Breast epithelium (tissue), 4 donors: ENCODE measurements around the gene MAFG. TPM values are rescaled to one million over a fixed set of nuclear protein-coding genes. Genes with fewer than 3 reads are reported as not detected.
A peak's percentile ranks its signal among the peaks of the same experiment; 100 is the strongest.

Source experiments
- DNase-seq, 2 donors: peaks; one replicate each; pipeline ENCODE4 v3.0.0-alpha.2; 2019; ENCODE audit warnings: low spot score in 2 of 2
- H3K27ac ChIP-seq, 2 donors: fragments of 200-600 bp; sonication (generic) in 1 of 2; one replicate each; pipeline ENCODE4 v1.5.1; 2016 to 2019; ENCODE audit warnings: mild to moderate bottlenecking in 1 of 2
- H3K27me3 ChIP-seq, 2 donors: fragments of 200-600 bp; sonication (generic) in 1 of 2; one replicate each; pipeline versions ENCODE4 v1.5.1 to v1.6.0; 2017 to 2019; ENCODE audit warnings: control low read depth in 1 of 2, mild to moderate bottlenecking in 1 of 2
- H3K36me3 ChIP-seq: fragments of 200-600 bp; one replicate; pipeline ENCODE4 v1.5.1; 2019
- H3K4me1 ChIP-seq, 2 donors: fragments of 200-600 bp; sonication (generic); one replicate each; pipeline ENCODE4 v1.5.1; 2016 to 2019; ENCODE audit warnings: control low read depth in 1 of 2
- H3K4me3 ChIP-seq, 3 donors: fragments of 200-600 bp; sonication (generic); 1 replicate in 2 of 3; 2 replicates in 1 of 3; pipeline ENCODE4 v1.5.1; 2016 to 2019; ENCODE audit warnings: mild to moderate bottlenecking in 3 of 3, moderate library complexity in 2 of 3
- H3K9me3 ChIP-seq, 2 donors: fragments of 200-600 bp; sonication (generic) in 1 of 2; one replicate each; pipeline ENCODE4 v1.5.1; 2016 to 2019; ENCODE audit warnings: control low read depth in 1 of 2
- POLR2A ChIP-seq: fragments of 450-650 bp; IDR thresholded peaks from one replicate; pipeline ENCODE4 v1.6.1; 2016; ENCODE audit warnings: antibody characterized with exemption, mild to moderate bottlenecking, moderate library complexity
- POLR2AphosphoS5 ChIP-seq, 3 donors: sonication (generic); formaldehyde crosslinking; IDR thresholded peaks; one replicate each; pipeline ENCODE4 v1.6.1; 2017; ENCODE audit warnings: antibody characterized with exemption in 3 of 3
- intact Hi-C: fragments of 100-400 bp; cut with DNase I; formaldehyde crosslinking; loops from one replicate; pipeline ENCODE4 v1.15.1; 2023; ENCODE audit warnings: low total_unique reads
- total RNA-seq, 3 donors: library from RNA; depleted of rRNA; stranded (reverse); fragments of >200 nt; gene quantifications; one replicate each; pipeline ENCODE4 v1.1.0, GENCODE V29; 2016
- TF ChIP-seq, protein P1 (sequence below), 3 donors: fragments of 450-650 bp; IDR thresholded peaks; one replicate each; pipeline ENCODE4 v1.5.1; 2016 to 2017; ENCODE audit warnings: antibody characterized with exemption in 3 of 3, mild to moderate bottlenecking in 3 of 3, moderate library complexity in 3 of 3

The MAFG gene
- total RNA-seq, 3 donors from 2014 or later, result 12.3 to 15.2 (median 14.1) TPM

DNA sequence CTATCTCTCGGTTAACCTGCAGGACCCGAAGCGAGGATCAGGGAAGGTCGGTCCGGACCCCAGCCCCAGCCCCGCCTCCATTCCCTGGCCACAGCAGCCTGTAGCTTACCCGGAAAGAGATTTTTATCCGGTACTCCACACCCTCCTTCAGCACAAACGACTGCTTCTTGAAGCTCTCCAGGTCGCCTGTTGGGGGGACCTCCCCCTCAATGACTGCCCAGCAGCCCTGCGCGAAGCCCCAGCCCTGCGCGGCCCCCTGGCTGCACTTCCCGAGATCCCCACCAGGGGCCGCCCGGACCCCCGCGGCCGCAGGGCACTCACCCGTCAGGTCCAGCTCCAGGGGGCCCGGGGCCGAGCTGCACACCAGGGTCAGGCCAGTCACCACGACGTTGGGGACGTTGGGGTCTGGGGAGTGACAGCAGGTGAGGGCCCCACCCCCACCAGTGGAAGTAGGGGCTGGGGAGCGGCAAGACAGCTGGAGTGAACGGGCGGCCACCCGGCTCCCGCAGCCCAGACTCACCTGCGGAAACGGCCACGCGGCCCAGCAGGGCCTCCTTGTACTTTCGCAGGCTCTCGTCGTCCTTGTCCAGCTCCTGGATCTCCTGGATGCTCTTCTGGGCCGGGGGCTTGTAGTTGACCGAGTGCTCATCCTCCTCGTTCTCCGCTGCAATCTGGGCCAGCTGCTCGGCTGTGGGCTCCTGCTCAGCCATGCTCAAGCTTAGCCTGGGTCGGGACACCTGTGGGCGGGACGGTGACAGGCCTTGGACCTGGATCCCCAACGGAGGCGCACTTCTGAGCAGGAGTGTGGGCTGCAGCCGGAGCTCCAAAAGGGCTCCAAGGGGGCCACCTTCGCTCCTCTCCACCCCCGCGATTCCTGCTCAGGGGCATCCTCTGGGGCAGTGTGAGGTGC, 58.1 kb downstream of the MAFG start:
- DNase-seq, result no peak
- Histone ChIP-seq H3K36me3 (no peaks in the 10 kb centered on the region), H3K4me1 (peaks cover 0 to 24% of the 10 kb centered on the region in 2 donors), H3K9me3 (no peaks in the 10 kb centered on the region), H3K27me3 (no peaks in the 10 kb centered on the region), H3K27ac (peak overlapping the region; percentile 97), H3K4me3 (peak overlapping the region; percentile 75 to 97 (median 79))
- TF ChIP-seq POLR2A, result no peak
- TF ChIP-seq, protein P1, sequence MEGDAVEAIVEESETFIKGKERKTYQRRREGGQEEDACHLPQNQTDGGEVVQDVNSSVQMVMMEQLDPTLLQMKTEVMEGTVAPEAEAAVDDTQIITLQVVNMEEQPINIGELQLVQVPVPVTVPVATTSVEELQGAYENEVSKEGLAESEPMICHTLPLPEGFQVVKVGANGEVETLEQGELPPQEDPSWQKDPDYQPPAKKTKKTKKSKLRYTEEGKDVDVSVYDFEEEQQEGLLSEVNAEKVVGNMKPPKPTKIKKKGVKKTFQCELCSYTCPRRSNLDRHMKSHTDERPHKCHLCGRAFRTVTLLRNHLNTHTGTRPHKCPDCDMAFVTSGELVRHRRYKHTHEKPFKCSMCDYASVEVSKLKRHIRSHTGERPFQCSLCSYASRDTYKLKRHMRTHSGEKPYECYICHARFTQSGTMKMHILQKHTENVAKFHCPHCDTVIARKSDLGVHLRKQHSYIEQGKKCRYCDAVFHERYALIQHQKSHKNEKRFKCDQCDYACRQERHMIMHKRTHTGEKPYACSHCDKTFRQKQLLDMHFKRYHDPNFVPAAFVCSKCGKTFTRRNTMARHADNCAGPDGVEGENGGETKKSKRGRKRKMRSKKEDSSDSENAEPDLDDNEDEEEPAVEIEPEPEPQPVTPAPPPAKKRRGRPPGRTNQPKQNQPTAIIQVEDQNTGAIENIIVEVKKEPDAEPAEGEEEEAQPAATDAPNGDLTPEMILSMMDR (IDR thresholded peaks at IDR 0.05), result peak; percentile 73 to 93 (median 74)
- intact Hi-C loops, result no loop called here

DNA sequence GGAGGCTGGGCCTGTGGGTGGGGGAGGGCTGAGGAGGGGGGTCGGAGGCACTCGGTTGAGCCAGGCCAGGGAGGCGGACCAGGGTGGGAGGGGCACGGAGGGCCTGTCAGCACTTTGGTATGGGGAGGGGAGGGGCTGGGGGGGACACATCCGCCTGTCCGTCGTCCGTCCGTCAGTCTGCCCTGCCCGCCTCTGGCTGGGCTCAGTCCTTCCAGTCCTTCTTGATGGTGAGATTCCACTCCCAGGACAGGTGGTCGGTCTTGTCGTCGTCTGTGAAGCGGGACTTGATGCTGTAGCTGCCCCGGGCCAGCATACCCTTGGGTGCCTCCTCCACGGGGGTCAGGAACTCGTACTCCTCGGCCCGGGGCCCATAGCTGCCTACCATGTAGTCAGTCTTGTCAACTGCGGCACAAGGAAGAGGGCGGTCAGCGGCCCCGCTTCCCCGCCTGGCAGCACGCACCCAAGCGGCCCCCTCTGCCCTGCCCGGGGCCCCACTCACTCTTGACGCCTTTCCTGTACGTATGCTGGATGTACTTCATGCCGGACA, 58.8 kb downstream of the MAFG start:
- Histone ChIP-seq H3K4me3 (peak overlapping the region in 1 of 3 donors; percentile 79), H3K9me3 (no peaks in the 10 kb centered on the region), H3K27ac (peak overlapping the region; percentile 97), H3K4me1 (peaks cover 0 to 24% of the 10 kb centered on the region in 2 donors), H3K36me3 (no peaks in the 10 kb centered on the region), H3K27me3 (no peaks in the 10 kb centered on the region)
- no peak for DNase-seq
- intact Hi-C loops, result no loop called here
- TF ChIP-seq POLR2A (no peak), POLR2AphosphoS5 (IDR thresholded peaks at IDR 0.05) (no peak)
- TF ChIP-seq, protein P1 (IDR thresholded peaks at IDR 0.05), result no peak

Other genes starting within 250 kb of the MAFG start
- 10 to 100 TPM; 34.9 to 44.2 (median 37.5) TPM for gene ARL16, start 243.9 kb downstream of the MAFG start, total RNA-seq
- 10 to 100 TPM; 61.0 to 75.0 (median 64.6) TPM for gene HGS, start 243.7 kb downstream of the MAFG start, total RNA-seq
- 10 to 100 TPM; 18.4 to 32.3 (median 32.1) TPM for gene MRPL12, start 224.4 kb downstream of the MAFG start, total RNA-seq
- 10 to 100 TPM in 2 of 3 donors, 1 to 10 TPM in 1; 9.8 to 28.0 (median 24.4) TPM for gene SLC25A10, start 215.5 kb downstream of the MAFG start, total RNA-seq
- not detected for gene GCGR, start 123.6 kb downstream of the MAFG start, total RNA-seq
- gene MCRIP1, start 94.4 kb downstream of the MAFG start, total RNA-seq, result 10 to 100 TPM; 51.2 to 81.0 (median 67.5) TPM
- gene PPP1R27, start 92.7 kb downstream of the MAFG start, total RNA-seq, result not detected
- gene P4HB, start 67.2 kb downstream of the MAFG start, total RNA-seq, result 100 to 1,000 TPM; 374 to 475 (median 466) TPM
- 100 to 1,000 TPM in 2 of 3 donors, 10 to 100 TPM in 1; 67.0 to 135 (median 124) TPM for gene ARHGDIA, start 56.4 kb downstream of the MAFG start, total RNA-seq
- 10 to 100 TPM; 37.4 to 69.5 (median 50.9) TPM for gene ALYREF, start 36.1 kb downstream of the MAFG start, total RNA-seq
- gene ANAPC11, start 36.0 kb downstream of the MAFG start, total RNA-seq, result 100 to 1,000 TPM in 2 of 3 donors, 10 to 100 TPM in 1; 99.7 to 127 (median 117) TPM
- gene NPB, start 25.5 kb downstream of the MAFG start, total RNA-seq, result 1 to 10 TPM in 1 of 3 donors, not detected in 2; 2.0 TPM
- gene PCYT2, start 16.3 kb downstream of the MAFG start, total RNA-seq, result 10 to 100 TPM; 22.9 to 69.4 (median 35.9) TPM
- 10 to 100 TPM; 20.6 to 27.2 (median 25.8) TPM for gene SIRT7, start 9.6 kb downstream of the MAFG start, total RNA-seq
- 10 to 100 TPM in 2 of 3 donors, 1 to 10 TPM in 1; 3.0 to 30.2 (median 15.5) TPM for gene PYCR1, start 9.6 kb upstream of the MAFG start, total RNA-seq
- gene MYADML2, start 19.5 kb upstream of the MAFG start, total RNA-seq, result not detected
- gene NOTUM, start 33.5 kb upstream of the MAFG start, total RNA-seq, result under 1 TPM in 1 of 3 donors, not detected in 2; 0.29 TPM
- gene ASPSCR1, start 49.9 kb upstream of the MAFG start, total RNA-seq, result 10 to 100 TPM; 15.4 to 31.8 (median 17.9) TPM
- gene CENPX, start 95.1 kb upstream of the MAFG start, total RNA-seq, result 10 to 100 TPM; 79.5 to 94.7 (median 92.5) TPM
- 10 to 100 TPM in 2 of 3 donors, 1 to 10 TPM in 1; 8.0 to 18.7 (median 14.7) TPM for gene LRRC45, start 95.6 kb upstream of the MAFG start, total RNA-seq
- gene RAC3, start 103.9 kb upstream of the MAFG start, total RNA-seq, result 10 to 100 TPM in 2 of 3 donors, 1 to 10 TPM in 1; 7.6 to 23.0 (median 16.1) TPM
- 100 to 1,000 TPM; 202 to 484 (median 228) TPM for gene DCXR, start 110.0 kb upstream of the MAFG start, total RNA-seq
- 10 to 100 TPM; 30.5 to 49.4 (median 31.8) TPM for gene RFNG, start 124.1 kb upstream of the MAFG start, total RNA-seq
- 10 to 100 TPM; 68.8 to 95.4 (median 94.4) TPM for gene GPS1, start 124.2 kb upstream of the MAFG start, total RNA-seq
- 10 to 100 TPM; 55.0 to 96.4 (median 82.0) TPM for gene DUS1L, start 138.1 kb upstream of the MAFG start, total RNA-seq
- gene FASN, start 170.5 kb upstream of the MAFG start, total RNA-seq, result 100 to 1,000 TPM in 1 of 3 donors, 10 to 100 TPM in 2; 95.4 to 590 (median 98.6) TPM